ENCODE results near the gene ROS1. TPM values are rescaled to one million over a fixed set of nuclear protein-coding genes. Genes with fewer than 3 reads are reported as not detected.

Gene ROS1
- total RNA-seq, 2 donors from 2014 or later = not detected

GRCh38 chr6:117354671-117355070 lies 71.1 kb downstream of the ROS1 start:
- no peak overlapping the region for H3K27ac Mint-ChIP-seq
- no peaks in the 10 kb centered on the region for H3K36me3 Mint-ChIP-seq
- H3K9me3 Mint-ChIP-seq = no peaks in the 10 kb centered on the region
- DNase-seq (ENCODE audit: low spot score in 2 of 2) (no peak), ATAC-seq (no peak)

- no peaks in the 10 kb centered on the region for H3K36me3 Mint-ChIP-seq
- H3K9me3 Mint-ChIP-seq = no peaks in the 10 kb centered on the region
- DNase-seq (ENCODE audit: low spot score in 2 of 2) = no peak
- ATAC-seq = no peak
- H3K27ac Mint-ChIP-seq = no peak overlapping the region
Observed at GRCh38 chr6:117352466-117353081, 73.2 kb downstream of the ROS1 start.

DNA sequence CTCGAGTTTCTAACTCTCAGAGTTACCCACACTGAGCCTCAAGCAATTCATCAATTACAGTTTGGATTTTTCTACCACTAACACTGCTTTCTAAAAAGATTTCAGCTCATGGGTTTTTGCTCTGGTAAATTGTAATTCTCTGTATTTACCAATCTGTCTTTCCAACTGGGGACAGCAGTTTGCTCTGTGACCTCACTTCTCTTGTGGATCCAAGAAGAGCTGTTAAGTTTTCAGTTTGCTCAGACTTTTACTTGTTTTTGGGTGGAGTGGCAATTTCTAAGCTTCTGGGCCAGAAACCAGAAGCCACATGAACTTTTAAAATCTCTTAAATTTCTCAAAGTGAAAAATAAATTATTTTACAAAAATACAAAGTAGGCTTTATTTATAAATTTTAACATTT lies 74.2 kb downstream of the ROS1 start:
- Mint-ChIP-seq H3K9me3 (no peaks in the 10 kb centered on the region), H3K27ac (no peak overlapping the region), H3K36me3 (no peaks in the 10 kb centered on the region)
- DNase-seq (ENCODE audit: low spot score in 2 of 2) (no peak), ATAC-seq (no peak)

DNA sequence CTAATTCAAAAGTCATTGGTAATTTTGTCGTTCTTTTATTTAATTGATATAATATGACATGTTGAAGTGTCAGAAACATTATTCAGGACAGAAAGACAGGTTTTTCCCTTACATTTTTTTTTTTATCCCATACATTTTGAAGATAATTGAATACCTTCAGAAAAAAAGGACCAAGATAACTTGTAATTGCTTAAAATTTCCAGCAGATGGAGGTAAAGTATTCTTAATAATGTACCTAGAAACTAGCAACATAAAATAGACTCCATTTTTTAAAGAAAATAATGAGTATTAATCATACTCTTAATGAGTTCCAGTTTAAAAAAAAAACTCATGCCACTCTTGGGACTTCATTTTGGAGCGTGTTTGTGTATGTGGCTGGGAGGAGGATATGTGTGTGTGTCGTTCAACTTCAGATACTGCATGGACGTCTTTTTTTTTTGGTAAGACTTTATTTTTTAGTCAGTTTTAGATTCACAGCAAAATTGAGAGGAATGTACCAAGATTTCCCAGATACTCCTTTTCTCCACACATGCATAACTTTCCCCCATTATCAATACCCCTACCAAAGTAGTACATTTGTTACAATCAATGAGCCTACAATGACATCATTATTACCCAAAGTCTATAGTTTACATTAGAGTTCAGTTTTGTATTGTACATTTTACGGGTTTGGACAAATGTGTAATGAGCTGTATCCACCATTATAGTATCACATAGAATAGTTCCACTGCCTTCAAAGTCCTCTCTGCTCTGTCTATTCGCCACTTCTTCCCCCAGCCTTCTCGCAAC lies 79.4 kb downstream of the ROS1 start:
- ATAC-seq (no peak), DNase-seq (ENCODE audit: low spot score in 2 of 2) (no peak)
- H3K27ac Mint-ChIP-seq = no peak overlapping the region
- H3K36me3 Mint-ChIP-seq = no peaks in the 10 kb centered on the region
- H3K9me3 Mint-ChIP-seq = no peaks in the 10 kb centered on the region

- Mint-ChIP-seq H3K9me3 (no peaks in the 10 kb centered on the region), H3K36me3 (no peaks in the 10 kb centered on the region), H3K27ac (no peak overlapping the region)
- no peak for ATAC-seq
- no peak for DNase-seq (ENCODE audit: low spot score in 2 of 2)
Observed at GRCh38 chr6:117345292-117345610, 80.5 kb downstream of the ROS1 start.

DNA sequence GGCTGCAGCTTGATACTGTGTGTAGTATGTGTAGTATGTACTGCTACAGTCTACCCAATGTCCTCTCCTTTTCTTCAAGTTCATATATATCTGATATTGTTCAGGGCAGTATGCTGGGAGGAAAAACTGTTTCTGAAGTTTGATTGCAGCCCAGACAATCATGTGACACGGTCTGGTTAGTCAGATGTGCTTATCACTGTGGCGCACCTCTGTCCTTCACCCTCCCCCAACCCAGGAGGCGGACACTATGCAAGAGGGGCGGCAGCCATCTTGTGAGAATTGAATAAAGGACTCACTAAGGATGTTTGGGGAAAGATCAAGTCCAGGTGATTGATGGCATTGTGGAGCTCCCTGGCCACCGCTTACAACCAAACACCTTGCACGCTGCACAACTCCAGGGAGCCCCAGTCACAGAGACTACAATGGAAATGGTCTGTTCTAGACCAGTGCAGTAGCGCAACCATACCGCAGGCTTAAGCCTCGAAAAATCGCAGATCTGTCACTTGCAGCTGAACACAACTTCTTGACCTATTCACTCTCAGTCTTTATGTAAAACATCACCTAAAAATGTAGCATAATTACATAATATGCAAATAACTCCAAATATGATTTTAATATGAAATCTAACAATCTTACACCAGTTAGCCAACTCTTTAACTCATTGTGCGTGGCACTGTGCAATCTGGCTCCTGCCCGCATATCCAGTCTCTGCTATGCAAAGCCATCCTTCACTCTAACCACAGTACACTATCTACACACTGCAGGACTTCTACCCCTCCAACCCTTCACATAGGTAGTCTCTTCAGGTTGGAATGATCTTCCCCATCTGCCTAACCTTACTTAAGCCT lies 81.1 kb downstream of the ROS1 start:
- Mint-ChIP-seq H3K9me3 (no peaks in the 10 kb centered on the region), H3K36me3 (no peaks in the 10 kb centered on the region), H3K27ac (no peak overlapping the region)
- ATAC-seq (no peak), DNase-seq (ENCODE audit: low spot score in 2 of 2) (no peak)

GRCh38 chr6:117338567-117338966 lies 87.2 kb downstream of the ROS1 start:
- Mint-ChIP-seq H3K27ac (no peak overlapping the region), H3K9me3 (peaks cover 0 to 4% of the 10 kb centered on the region in 2 donors), H3K36me3 (no peaks in the 10 kb centered on the region)
- no peak for DNase-seq (ENCODE audit: low spot score in 2 of 2)
- ATAC-seq = no peak

DNA sequence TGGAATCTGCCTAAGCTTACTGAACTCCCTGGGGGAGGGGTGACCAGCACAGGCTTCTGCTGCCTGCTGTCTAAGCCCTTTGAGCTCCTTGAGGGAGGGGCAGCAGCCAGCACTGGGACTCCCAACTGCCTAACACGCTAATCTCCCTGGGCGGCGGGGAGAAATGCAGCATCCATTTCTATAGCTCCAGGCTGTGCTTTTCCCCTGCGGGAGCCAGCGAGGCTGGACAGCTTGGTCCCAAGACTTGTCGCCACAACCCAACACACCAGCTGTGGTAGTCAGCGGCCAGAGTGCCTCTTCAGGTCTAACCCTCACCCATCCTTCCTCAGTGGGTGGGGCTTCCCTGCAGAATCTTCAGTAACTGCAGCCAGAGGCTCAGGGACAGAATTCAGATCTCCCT lies 95.8 kb downstream of the ROS1 start:
- peaks cover 7 to 11% of the 10 kb centered on the region in 2 donors for H3K9me3 Mint-ChIP-seq
- H3K36me3 Mint-ChIP-seq = peaks cover 4 to 7% of the 10 kb centered on the region in 2 donors
- ATAC-seq (no peak), DNase-seq (ENCODE audit: low spot score in 2 of 2) (no peak)
- no peak overlapping the region for H3K27ac Mint-ChIP-seq

- Mint-ChIP-seq H3K27ac (no peak overlapping the region), H3K9me3 (peaks cover 7 to 11% of the 10 kb centered on the region in 2 donors), H3K36me3 (peaks cover 4 to 7% of the 10 kb centered on the region in 2 donors)
- DNase-seq (ENCODE audit: low spot score in 2 of 2) (no peak), ATAC-seq (no peak)
Observed at GRCh38 chr6:117328500-117328899, 97.2 kb downstream of the ROS1 start.

DNA sequence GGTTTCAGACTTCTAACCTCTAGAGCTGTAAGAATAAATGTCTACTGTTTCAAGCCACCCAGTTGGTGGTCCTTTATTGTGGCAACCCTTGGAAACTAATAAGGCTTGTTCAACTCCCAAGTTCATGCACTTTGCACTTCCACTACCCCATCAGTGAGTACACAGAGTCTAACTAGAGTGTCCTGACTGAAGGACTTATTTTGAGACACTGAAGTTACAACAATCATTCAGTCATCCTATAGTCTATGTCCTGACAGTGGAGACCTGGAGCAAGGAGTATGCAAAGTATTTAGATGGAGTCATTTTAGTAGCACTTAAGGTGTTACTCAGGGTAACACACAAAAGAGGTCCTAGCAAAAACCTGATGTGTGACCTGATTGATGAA lies 97.7 kb downstream of the ROS1 start:
- no peak for ATAC-seq
- Mint-ChIP-seq H3K27ac (no peak overlapping the region), H3K36me3 (peaks cover 4 to 7% of the 10 kb centered on the region in 2 donors), H3K9me3 (peaks cover 7 to 11% of the 10 kb centered on the region in 2 donors)
- no peak for DNase-seq (ENCODE audit: low spot score in 2 of 2)

DNA sequence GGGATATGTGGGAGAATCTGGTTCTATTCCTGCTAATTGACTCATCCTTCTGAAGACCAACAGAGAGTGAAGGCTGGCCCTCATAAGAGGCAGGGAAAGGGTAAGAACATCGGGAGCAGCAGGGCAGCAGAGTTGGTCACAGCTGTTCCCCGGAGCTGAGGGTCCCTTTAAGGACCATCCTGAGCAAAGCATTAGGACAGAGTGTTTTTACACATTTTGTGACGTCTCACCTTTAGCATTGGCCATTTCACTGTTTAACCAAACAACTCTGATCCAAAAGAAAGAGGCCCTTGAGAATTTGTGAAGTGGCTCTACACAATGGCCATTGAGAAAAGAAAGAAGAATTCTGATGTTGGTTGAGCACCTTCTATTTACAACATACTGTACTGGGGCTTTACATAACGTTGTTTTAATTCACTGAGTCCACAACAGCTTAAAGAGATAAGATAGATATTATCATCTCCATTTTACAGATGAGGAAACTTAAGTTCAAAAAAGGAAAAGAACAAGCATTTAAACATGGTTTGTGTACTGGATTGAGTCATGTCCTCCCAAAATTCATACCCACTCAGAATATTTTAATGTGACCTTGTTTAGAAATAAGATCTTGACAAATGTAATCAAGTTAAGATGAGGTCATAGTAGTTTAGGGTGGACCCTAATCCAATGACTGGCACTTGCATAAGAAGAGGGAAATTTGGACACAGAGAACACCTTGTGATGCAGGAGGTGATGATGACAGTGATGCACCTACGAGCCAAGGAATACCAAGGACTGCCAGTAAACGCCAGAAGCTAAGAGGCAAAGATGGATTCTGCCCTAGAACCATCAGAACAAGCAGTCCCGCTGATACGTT lies 98.4 kb downstream of the ROS1 start:
- peaks cover under 1 to 2% of the 10 kb centered on the region in 2 donors for H3K36me3 Mint-ChIP-seq
- H3K9me3 Mint-ChIP-seq = peaks cover under 1 to 7% of the 10 kb centered on the region in 2 donors
- no peak overlapping the region for H3K27ac Mint-ChIP-seq
- DNase-seq (ENCODE audit: low spot score in 2 of 2) (no peak), ATAC-seq (no peak)

GRCh38 chr6:117326396-117326795 lies 99.3 kb downstream of the ROS1 start:
- no peak for ATAC-seq
- Mint-ChIP-seq H3K36me3 (no peaks in the 10 kb centered on the region), H3K9me3 (no peaks in the 10 kb centered on the region), H3K27ac (no peak overlapping the region)
- DNase-seq (ENCODE audit: low spot score in 2 of 2) = no peak

DNA sequence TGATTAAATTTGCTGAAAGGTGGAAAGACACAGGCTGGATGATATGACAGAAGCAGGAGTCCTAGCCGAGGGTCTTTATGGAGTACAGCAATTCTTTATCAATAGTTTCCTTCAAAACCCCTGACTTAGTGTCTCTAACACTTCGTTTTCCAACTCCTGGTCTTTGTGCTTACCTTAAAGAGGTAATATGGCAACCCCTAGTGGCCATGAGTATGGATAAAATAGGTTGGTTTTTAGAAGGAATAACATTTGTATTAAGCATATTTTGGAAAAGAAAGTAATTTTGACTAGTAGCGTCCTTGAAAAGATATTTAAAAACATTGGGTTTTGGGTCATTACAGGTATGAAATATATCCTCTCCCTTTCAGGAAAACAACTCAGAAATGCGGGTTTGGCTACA lies 108.5 kb downstream of the ROS1 start:
- Mint-ChIP-seq H3K36me3 (no peaks in the 10 kb centered on the region), H3K27ac (no peak overlapping the region), H3K9me3 (no peaks in the 10 kb centered on the region)
- DNase-seq (ENCODE audit: low spot score in 2 of 2) = no peak
- no peak for ATAC-seq

- DNase-seq (ENCODE audit: low spot score in 2 of 2) = no peak
- H3K27ac Mint-ChIP-seq = no peak overlapping the region
Observed at GRCh38 chr6:117311726-117312125, 114.0 kb downstream of the ROS1 start.

DNA sequence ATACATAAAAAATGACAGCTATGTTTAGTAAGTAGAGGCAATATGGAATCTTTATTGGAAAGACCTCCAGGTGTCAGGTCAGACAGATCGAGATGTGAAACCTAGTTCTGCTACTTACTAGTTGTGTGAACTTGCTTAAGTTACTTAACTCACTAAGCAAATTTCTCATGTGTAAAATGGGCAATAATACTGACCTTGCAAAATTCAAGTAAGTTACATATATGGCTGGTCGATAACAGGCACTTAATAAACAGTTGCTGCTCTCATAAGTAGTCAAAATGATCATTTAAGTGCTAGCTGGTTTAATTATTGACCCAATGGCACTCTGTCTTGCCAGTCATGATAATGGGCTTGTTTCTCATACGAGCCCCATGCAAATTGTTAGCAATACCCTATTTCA lies 114.4 kb downstream of the ROS1 start:
- no peaks in the 10 kb centered on the region for H3K36me3 Mint-ChIP-seq
- H3K9me3 Mint-ChIP-seq = no peaks in the 10 kb centered on the region
- H3K27ac Mint-ChIP-seq = no peak overlapping the region
- DNase-seq (ENCODE audit: low spot score in 2 of 2) (no peak), ATAC-seq (no peak)

More at GRCh38 chr6:117311726-117312125, 114.0 kb downstream of the ROS1 start:
- H3K36me3 Mint-ChIP-seq = no peaks in the 10 kb centered on the region
- no peak for ATAC-seq
- no peaks in the 10 kb centered on the region for H3K9me3 Mint-ChIP-seq

- no peak overlapping the region for H3K27ac Mint-ChIP-seq
- ATAC-seq = no peak
- H3K36me3 Mint-ChIP-seq = no peaks in the 10 kb centered on the region
- DNase-seq (ENCODE audit: low spot score in 2 of 2) = no peak
- no peaks in the 10 kb centered on the region for H3K9me3 Mint-ChIP-seq
Observed at GRCh38 chr6:117309611-117310010, 116.1 kb downstream of the ROS1 start.

GRCh38 chr6:117309069-117309468 lies 116.7 kb downstream of the ROS1 start:
- Mint-ChIP-seq H3K36me3 (no peaks in the 10 kb centered on the region), H3K9me3 (no peaks in the 10 kb centered on the region), H3K27ac (no peak overlapping the region)
- ATAC-seq (no peak), DNase-seq (ENCODE audit: low spot score in 2 of 2) (no peak)

Measured in activated naive CD4-positive, alpha-beta T cell treated with anti-CD3 and anti-CD28 coated beads, Interleukin-2, amount 50 U/mL, for 72 hours (primary cell).